Measurements from ENCODE around the gene AMMECR1.
"Not testable (repeated sequence)": the region's sequence is repeated elsewhere in the genome, so short reads cannot be mapped to it uniquely, and the experiment has no call there.

Gene AMMECR1

DNA sequence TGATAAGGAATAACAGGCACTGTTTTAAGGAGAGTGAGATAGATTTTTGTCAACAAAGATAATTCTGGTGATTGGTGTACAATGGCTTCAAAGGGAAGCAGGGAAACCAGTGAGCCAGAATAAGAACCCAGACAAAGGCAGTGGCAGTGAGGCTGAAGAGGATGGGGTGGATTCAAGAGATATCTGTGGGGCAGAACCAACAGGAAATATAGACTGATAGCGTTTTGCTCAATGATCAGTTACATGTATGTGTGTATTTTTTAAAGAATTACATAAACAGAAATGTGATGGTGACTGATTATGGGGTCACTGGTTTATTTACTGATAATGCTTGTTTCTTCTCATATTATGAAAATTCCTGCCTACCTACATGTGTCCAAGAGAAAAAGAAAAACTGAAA lies 66.4 kb downstream of the AMMECR1 start:
- no peak for DNase-seq

DNA sequence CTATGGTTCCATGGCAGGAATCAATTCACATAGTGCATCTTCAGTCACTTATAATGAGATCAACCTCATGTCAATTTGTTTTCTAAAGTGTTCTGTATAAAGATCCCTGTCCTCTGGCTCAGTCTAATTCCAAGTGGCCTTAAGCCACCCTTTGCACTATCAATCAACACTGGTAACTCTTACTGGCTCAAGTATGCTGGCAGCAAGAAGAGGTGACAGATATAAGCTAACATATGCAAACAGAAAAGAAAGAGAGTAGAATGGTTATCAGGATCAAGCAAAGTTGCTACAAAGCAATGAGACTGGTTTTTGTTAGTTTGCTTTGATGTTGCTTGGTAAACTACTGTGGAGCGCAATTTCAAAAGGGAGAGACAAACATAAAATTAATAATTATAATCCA lies 67.0 kb downstream of the AMMECR1 start:
- no peak for DNase-seq

DNA sequence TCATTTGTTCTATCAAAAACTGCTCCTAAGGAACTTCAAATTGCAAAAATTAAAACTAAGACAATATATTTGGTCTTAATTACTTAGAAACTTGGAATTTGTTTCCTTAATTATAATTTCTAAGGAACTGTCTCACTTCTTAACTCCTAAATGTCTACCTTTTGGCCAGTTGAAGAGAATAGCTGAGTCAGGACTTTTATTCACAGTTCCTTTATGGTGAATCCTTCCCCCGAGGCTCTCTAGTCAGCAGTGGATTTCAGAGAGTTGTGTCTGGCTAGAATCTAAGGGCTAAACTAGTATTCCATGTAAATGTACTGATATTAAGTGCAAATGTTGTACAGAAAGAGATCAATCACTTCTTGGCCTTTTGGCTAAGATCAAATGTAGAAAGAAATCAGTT lies 69.3 kb downstream of the AMMECR1 start:
- no peak for DNase-seq

DNA sequence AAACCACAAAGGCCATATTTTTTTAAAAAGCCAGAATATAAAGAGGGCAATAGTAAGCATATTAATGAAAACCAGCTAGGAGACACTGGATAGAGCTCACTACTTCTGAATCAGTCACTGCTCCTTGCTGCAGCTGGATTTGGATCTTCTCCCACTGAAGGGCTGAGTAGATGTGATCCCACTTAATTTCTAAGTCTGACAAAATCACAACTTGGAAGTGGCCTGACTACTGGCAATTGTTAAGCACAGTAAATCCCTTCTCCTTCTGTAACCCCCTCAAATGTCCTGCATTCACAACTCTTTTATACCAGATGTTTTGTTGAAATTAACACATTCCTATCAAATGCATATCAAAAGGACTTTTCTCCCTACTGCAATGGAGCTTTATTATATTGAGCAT lies 72.9 kb downstream of the AMMECR1 start:
- DNase-seq: no peak

DNA sequence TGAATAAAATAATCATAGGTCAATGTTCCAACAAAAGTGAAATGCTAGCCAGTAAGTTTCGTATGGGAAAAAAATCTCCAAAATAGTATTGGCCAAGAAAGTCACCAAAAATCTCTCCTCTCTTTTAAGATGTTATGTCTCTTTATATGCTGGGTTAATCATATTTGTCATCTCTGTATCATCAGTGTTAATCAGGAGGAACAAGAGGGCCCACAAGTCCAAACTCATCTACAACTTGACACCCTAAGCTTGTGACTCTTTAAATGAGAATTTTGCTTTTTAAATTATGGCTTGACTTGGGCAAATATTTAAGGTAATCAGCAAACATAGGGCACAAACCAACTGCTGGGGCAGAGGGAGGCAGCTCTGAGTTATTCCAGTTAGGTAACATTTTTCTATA lies 75.5 kb downstream of the AMMECR1 start:
- DNase-seq: no peak

DNA sequence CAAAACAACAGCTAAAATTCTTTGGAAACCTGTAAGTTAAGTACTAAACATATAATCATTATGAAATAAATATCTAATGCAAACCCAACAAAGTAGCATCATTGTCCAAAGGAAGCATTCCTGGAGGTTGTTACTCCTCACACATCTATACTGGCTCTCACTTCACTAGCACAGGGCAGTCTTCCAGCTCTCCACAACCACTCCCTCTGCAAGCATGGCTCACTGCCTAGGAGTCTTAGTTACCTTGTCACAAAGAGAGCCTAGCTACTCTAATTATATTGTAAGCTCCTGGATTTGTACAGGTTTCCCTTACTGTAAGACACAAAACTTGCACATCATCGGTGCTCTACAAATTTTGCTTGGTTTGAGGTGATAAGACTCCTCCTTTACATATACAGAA lies 76.1 kb downstream of the AMMECR1 start:
- no peak for DNase-seq

GRCh38 chrX:110238259-110238658 lies 79.6 kb downstream of the AMMECR1 start:
- DNase-seq: not testable (repeated sequence)

DNA sequence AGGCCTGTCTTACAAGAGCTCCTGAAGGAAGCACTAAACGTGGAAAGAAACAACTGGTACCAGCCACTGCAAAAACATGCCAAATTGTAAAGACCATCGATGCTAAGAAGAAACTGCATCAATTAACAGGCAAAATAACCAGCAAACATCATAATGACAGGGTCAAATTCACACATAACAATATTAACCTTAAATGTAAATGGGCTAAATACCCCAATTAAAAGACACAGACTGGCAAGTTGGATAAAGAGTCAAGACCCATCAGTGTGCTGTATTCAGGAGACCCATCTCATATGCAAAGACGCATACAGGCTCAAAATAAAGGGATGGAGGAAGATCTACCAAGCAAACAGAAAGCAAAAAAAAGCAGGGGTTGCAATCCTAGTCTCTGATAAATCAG lies 86.4 kb downstream of the AMMECR1 start:
- not testable (repeated sequence) for DNase-seq

- not testable (repeated sequence) for DNase-seq
Measured at GRCh38 chrX:110229497-110230111, 88.3 kb downstream of the AMMECR1 start.

- no peak for DNase-seq
Measured at GRCh38 chrX:110228453-110228852, 89.4 kb downstream of the AMMECR1 start.

- no peak for DNase-seq
Measured at GRCh38 chrX:110226931-110227330, 91.0 kb downstream of the AMMECR1 start.

DNA sequence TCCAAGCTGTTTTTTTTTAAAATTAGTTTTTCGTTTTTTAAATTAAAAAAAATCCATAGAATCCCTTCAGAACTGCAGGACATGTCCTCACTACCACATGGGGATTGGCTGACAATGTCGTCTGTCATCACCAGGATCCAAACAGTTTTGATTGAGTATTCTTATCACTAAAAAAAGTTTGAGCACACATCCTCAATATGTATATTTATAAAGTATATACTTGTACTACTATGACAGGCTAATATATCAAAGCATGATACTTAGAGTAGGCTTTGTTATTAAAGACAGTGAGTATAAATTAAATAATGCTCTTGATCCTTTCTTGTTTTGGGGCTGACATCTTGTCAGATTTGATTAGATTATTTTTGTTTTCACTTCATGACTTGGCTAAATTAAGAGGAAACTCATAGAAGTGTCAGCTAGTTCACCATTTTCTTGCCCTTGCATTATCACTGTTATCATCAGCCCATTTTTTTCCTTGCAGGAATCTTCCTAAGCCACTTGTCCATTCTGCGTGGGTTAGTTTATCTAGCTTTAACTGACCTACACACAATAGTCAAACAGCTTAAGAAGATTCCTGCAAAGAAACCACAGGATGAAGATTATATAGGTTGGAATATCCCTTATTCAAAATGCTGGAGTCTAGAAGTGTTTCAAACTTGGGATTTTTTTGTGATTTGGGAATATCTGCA lies 92.8 kb downstream of the AMMECR1 start:
- DNase-seq: no peak

DNA sequence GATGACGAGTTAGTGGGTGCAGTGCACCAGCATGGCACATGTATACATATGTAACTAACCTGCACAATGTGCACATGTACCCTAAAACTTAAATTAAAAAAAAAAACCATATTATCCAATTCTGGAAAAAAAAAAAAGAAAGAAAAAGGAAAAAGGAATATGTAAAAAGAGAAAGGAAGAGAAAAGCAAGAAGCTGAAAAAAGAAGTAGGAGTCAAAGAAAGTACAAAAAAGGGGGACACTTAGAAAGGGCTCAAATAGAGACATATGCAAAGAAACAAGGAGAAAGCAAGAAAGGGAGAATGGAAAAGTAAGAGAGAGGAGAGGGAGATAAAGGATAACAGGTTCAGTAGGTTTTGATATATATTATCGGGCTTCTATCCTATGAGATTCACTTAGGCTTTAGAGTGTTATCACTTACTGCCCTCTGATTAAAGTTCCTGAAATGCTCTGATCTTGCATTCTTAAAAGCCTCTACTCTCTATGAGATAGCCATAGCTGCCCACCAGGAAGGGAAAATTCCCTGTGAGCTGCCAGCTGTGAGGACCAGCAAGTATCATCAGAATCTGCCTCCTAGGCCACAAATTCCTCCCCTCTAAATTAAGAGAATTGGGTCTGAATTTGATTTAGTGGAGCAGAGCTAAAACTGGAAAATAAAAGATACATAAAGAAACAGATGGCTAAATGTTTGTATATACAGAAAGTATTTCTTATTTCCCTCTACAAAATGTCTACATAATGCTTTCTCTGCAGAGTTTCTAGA lies 95.2 kb downstream of the AMMECR1 start:
- DNase-seq: no peak

DNA sequence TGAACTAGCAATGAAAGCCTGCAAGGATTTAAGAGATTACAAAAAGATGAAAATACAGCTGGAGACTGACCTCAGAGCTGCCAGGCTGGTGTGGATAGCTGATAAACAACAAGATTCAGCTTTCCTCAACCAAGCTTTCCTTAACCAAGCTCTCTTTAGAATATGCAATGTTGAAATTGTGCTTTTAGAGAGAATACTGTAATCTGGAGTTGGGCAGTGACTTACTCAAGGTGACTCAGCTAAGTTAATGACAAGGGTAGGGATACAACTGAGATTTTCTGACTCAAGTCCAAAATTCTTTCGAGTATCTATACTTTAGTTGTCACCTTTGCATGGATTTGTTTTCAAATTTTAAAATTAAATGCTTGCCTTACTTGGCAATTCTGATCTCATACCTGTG lies 98.0 kb downstream of the AMMECR1 start:
- DNase-seq: peak; percentile 5

DNA sequence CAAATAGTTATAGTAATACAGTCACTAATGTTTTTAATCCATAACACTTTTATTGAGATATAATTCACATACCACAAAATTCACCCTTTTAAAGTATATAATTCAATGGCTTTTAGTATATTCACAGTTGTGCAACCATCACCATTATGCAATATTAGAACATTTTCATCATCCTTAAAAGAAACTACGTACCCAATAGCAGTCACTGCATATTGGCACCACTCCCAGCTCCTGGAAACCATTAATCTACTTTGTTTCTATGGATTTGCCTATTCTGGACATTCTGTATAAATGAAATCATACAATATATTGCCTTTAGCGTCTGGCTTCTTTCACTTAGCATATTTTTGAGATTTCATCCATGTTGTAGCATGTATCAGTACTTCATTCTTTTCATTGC lies 99.3 kb downstream of the AMMECR1 start:
- DNase-seq: peak; percentile 48

GRCh38 chrX:110216027-110216426 lies 101.9 kb downstream of the AMMECR1 start:
- DNase-seq: no peak

DNA sequence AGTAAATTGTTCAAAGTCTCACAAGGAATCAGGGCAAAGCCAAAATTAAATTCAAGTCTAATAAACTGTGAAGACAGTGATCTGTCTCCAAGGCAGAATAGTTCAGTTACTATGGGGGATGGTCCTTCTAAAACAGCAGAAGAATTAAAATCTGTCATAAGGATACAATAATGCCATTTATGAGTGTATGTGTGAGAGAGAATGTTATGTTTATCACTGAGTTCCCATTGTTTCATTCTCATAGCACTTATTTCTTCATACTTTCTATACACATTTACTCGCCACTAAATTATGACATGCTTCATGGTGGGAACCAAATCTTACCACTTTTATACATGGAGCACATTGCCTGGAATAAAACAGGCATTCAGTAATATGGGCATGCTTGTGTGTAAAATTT lies 102.5 kb downstream of the AMMECR1 start:
- no peak for DNase-seq

DNA sequence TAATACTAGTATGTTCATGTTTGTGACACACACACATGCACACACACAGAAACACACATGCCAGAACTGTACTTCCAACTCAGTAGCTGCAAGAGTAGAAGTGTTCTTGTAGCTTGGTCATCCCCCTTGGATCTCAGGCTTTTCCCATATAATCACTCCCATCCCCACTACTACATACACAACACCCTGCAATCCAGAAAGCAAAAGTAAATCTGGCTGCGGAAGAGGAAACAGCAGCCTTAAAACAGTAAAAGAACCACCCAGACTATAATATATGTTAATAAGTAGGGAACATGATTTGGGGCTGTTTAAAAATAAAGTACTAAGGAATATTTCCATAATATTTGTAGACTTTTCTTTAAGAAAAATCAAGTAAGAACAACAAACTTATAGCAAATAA lies 103.2 kb downstream of the AMMECR1 start:
- no peak for DNase-seq

DNA sequence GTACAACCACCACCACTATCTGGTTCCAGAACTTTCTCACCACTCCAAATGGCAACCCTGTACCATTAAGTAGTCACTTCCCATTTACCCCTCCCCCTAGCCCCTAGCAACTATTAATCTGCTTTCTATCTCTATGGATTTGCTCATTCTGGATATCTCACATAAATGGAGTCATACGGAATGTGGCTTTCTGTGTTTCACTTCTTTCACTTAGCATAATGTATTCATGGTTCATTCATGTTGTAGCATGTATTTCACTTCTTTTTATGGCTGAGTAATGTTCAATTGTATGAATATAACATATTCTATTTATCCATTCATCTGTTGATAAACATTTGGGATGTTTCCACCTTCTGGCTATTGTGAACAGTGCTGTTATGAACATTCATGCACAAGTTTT lies 104.7 kb downstream of the AMMECR1 start:
- no peak for DNase-seq

- no peak for DNase-seq
Measured at GRCh38 chrX:110212299-110212698, 105.6 kb downstream of the AMMECR1 start.

GRCh38 chrX:110211340-110211739 lies 106.5 kb downstream of the AMMECR1 start:
- no peak for DNase-seq

DNA sequence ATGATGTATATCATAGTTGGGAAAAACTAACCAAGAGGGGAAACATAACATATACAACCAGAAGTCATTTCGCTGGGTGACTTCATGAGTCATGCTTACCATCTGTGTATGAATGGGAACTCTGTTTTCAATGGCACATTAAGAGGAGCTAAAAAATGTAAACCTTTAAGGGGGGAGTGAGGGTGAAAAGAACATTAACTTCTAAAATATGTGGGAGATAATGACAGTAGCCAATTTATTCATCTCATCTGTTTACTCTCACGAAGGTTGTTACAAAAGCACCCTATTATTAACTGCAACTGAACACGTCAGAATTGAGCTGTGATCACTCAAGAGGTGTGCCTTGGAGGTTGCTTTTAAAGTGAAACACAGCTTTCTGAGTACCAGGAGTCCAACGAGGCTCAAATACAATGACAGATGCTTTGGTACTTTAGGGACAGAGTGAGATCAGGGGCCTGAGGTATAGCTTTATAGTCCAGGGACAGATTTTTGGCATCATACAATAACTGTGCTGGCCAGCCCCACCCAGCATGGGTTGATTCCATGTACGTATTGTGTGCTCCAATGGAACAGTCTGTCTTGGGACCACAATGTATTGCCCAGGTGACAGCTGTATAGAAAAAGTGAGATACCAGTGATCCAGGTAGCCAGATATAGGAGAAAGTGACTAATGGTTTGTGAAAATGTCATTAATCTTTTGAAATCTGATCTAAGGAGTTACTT lies 107.3 kb downstream of the AMMECR1 start:
- no peak for DNase-seq

DNA sequence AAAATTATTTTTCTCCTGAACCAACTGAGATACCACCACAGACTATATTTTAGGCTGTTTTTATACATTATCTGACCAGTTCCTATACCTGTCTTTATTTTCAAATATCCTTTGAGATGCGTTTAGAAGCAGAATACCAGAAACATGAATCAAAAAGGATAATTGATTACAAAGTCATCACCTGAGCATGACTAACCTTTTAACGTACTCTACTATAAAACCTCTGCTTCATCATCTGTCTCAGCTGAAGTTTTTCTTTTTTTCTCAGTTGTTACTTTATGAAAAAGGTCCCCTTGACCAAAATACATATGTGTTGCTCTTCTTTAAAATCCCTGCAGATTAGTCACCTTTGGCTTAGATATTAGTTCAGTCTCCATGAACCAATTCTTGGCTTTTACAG lies 109.8 kb downstream of the AMMECR1 start:
- no peak for DNase-seq

DNA sequence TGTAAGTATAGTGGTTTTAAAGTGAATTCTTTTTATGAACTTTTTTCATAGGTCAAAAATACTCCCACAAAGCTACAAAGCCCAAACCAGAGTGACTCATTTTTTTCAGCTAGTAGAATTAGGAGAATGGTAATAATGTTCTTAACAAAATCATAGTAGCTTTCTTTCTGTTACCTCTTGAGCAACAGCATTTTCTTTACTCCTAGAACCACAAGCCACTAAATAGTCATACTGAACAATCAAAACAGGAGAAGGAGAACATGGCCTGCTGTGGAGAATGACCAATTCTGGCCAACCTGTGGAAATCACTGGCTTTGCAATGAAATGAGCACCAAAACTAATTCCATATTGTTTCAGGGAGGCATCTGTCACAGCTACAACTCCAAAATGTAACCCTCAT lies 112.9 kb downstream of the AMMECR1 start:
- DNase-seq: peak; percentile 18
